Right atrium auricular region (tissue), 2 donors: Measurements from ENCODE around the gene GARNL3. TPM values are rescaled to one million over a fixed set of nuclear protein-coding genes. Genes with fewer than 3 reads are reported as not detected.

Experiments
- DNase-seq: peaks from one replicate; pipeline ENCODE4 v3.0.0-alpha.2; 2019; ENCODE audit warnings: low spot score
- H3K27ac ChIP-seq, 2 donors: fragments of 200-600 bp; sonication (generic); 1 replicate in 1 of 2; 2 replicates in 1 of 2; pipeline ENCODE4 v1.5.1; 2016 to 2019
- H3K27me3 ChIP-seq, 2 donors: fragments of 200-600 bp; sonication (generic); one replicate each; pipeline versions ENCODE4 v1.5.1 to v1.6.0; 2017 to 2019
- H3K36me3 ChIP-seq: fragments of 200-600 bp; sonication (generic); one replicate; pipeline ENCODE4 v1.5.1; 2016
- H3K4me1 ChIP-seq, 2 donors: fragments of 200-600 bp; sonication (generic); one replicate each; pipeline versions ENCODE4 v1.5.1 to v1.6.0; 2017 to 2019
- H3K4me3 ChIP-seq, 2 donors: fragments of 200-600 bp; sonication (generic); 1 replicate in 1 of 2; 2 replicates in 1 of 2; pipeline ENCODE4 v1.5.1; 2017 to 2019; ENCODE audit warnings: mild to moderate bottlenecking in 1 of 2, moderate library complexity in 1 of 2
- H3K9me3 ChIP-seq, 2 donors: fragments of 200-600 bp; sonication (generic); one replicate each; pipeline ENCODE4 v1.5.1; 2019
- CTCF ChIP-seq, 2 donors: fragments of 200-600 bp; sonication (generic); IDR thresholded peaks; one replicate each; pipeline ENCODE4 v1.5.1; 2019; ENCODE audit warnings: antibody characterized with exemption in 2 of 2
- total RNA-seq, 2 donors: library from RNA; depleted of rRNA; stranded (reverse); fragments of >200 nt; gene quantifications; one replicate each; pipeline ENCODE4 v1.1.0, GENCODE V29; 2016

GARNL3 gene
- total RNA-seq, 2 donors from 2014 or later = 8.9 to 17.7 TPM

GRCh38 chr9:127303830-127304229 is 39.3 kb downstream of the GARNL3 start:
- TF ChIP-seq CTCF (IDR thresholded peaks at IDR 0.05) = no peak
- DNase-seq = no peak
- Histone ChIP-seq H3K9me3 (no peaks in the 10 kb centered on the region), H3K27me3 (no peaks in the 10 kb centered on the region), H3K4me1 (peaks cover 0 to 24% of the 10 kb centered on the region in 2 donors), H3K36me3 (no peaks in the 10 kb centered on the region), H3K4me3 (no peak overlapping the region), H3K27ac (no peak overlapping the region)

- H3K27ac ChIP-seq = no peak overlapping the region
- H3K36me3 ChIP-seq = no peaks in the 10 kb centered on the region
- H3K9me3 ChIP-seq = no peaks in the 10 kb centered on the region
- no peak for DNase-seq
- H3K27me3 ChIP-seq = no peaks in the 10 kb centered on the region
- no peak overlapping the region for H3K4me3 ChIP-seq
- TF ChIP-seq CTCF (IDR thresholded peaks at IDR 0.05) = no peak
- H3K4me1 ChIP-seq = peaks cover 0 to 30% of the 10 kb centered on the region in 2 donors
These were observed 40.7 kb downstream of the GARNL3 start for GRCh38 chr9:127305206-127305837.

- Histone ChIP-seq H3K27ac (no peak overlapping the region), H3K4me3 (no peak overlapping the region), H3K4me1 (peaks cover 0 to 25% of the 10 kb centered on the region in 2 donors), H3K36me3 (no peaks in the 10 kb centered on the region), H3K9me3 (no peaks in the 10 kb centered on the region), H3K27me3 (no peaks in the 10 kb centered on the region)
- DNase-seq = no peak
- no peak for TF ChIP-seq CTCF (IDR thresholded peaks at IDR 0.05)
These were observed 41.3 kb downstream of the GARNL3 start for GRCh38 chr9:127305838-127306226.

GRCh38 chr9:127307802-127308201 is 43.2 kb downstream of the GARNL3 start:
- no peak for TF ChIP-seq CTCF (IDR thresholded peaks at IDR 0.05)
- Histone ChIP-seq H3K36me3 (no peaks in the 10 kb centered on the region), H3K4me1 (peaks cover 0 to 30% of the 10 kb centered on the region in 2 donors), H3K27ac (no peak overlapping the region), H3K4me3 (no peak overlapping the region), H3K27me3 (no peaks in the 10 kb centered on the region), H3K9me3 (no peaks in the 10 kb centered on the region)
- DNase-seq = no peak

- no peaks in the 10 kb centered on the region for H3K36me3 ChIP-seq
- no peak overlapping the region for H3K4me3 ChIP-seq
- no peak overlapping the region for H3K27ac ChIP-seq
- no peak for TF ChIP-seq CTCF (IDR thresholded peaks at IDR 0.05)
- DNase-seq = no peak
- no peaks in the 10 kb centered on the region for H3K27me3 ChIP-seq
- H3K4me1 ChIP-seq = peaks cover 0 to 30% of the 10 kb centered on the region in 2 donors
- no peaks in the 10 kb centered on the region for H3K9me3 ChIP-seq
These were observed 44.3 kb downstream of the GARNL3 start for GRCh38 chr9:127308652-127309434.
